Measurements from ENCODE around the gene CD300A. TPM values are rescaled to one million over a fixed set of nuclear protein-coding genes. Genes with fewer than 3 reads are reported as not detected.

Gene CD300A
- total and polyA plus RNA-seq, 4 experiments from 2014 or later: 27.6 to 51.4 (median 33.7) TPM

GRCh38 chr17:74460241-74460640 lies 6.2 kb upstream of the CD300A start:
- ChIA-PET POLR2A (ENCODE audit: partially characterized antibody) (interaction anchor here (1.9 kb wide), 1 partner anchor 13 kb away, joined by 6 read pairs; no protein-coding TSS in a partner anchor), CTCF (ENCODE audit: partially characterized antibody) (interaction anchor here (1.4 to 8.1 kb wide), 2 partner anchors 34 to 91 kb away, joined by 3 to 82 read pairs; partner anchors contain the start of gene GPR142)
- Histone ChIP-seq H3K9me3 (ENCODE audit: control insufficient read depth in 1 of 2, low read length in 2 of 2) (no peaks in the 10 kb centered on the region), H3K27me3 (ENCODE audit: insufficient read depth, low read length) (no peaks in the 10 kb centered on the region), H3K4me3 (ENCODE audit: low read length in 2 of 2) (no peak overlapping the region), H3K4me1 (ENCODE audit: insufficient read depth, low read length) (peaks cover 61% of the 10 kb centered on the region), H3K27ac (ENCODE audit: low read depth, low read length) (no peak overlapping the region), H3K36me3 (ENCODE audit: insufficient read depth, low read length) (no peaks in the 10 kb centered on the region)
- intact Hi-C loops (cut with micrococcal nuclease): no loop called here
- Mint-ChIP-seq H3K4me1 (peaks cover 31 to 38% (median 34%) of the 10 kb centered on the region in 4 donors), H3K9me3 (peaks cover 0 to 4% (median 0%) of the 10 kb centered on the region in 8 donors), H3K27me3 (no peaks in the 10 kb centered on the region), H3K36me3 (no peaks in the 10 kb centered on the region), H3K4me3 (no peak overlapping the region), H3K27ac (peak overlapping the region in 3 of 7 donors; percentile 42 to 86 (median 62))
- DNase-seq: no peak

- peaks cover 69% of the 10 kb centered on the region for H3K4me1 ChIP-seq (ENCODE audit: insufficient read depth, low read length)
- intact Hi-C loops (cut with micrococcal nuclease): no loop called here
- POLR2A ChIA-PET (ENCODE audit: partially characterized antibody): interaction anchor here (1.9 kb wide), 1 partner anchor 12 kb away, joined by 6 read pairs; no protein-coding TSS in a partner anchor
- H3K27me3 Mint-ChIP-seq: no peaks in the 10 kb centered on the region
- peak overlapping the region in 2 of 8 donors; percentile 48 to 58 for H3K4me3 Mint-ChIP-seq
- CTCF ChIA-PET (ENCODE audit: partially characterized antibody): interaction anchor here (1.2 to 8.1 kb wide), 3 partner anchors 31 to 92 kb away, joined by 3 to 82 read pairs (median 3); partner anchors contain the start of gene GPR142
- DNase-seq: no peak
- peaks cover 30 to 33% (median 32%) of the 10 kb centered on the region in 4 donors for H3K4me1 Mint-ChIP-seq
- peaks cover 0 to 4% (median 0%) of the 10 kb centered on the region in 8 donors for H3K9me3 Mint-ChIP-seq
- no peaks in the 10 kb centered on the region for H3K9me3 ChIP-seq (ENCODE audit: control insufficient read depth in 1 of 2, low read length in 2 of 2)
- no peaks in the 10 kb centered on the region for H3K27me3 ChIP-seq (ENCODE audit: insufficient read depth, low read length)
- no peaks in the 10 kb centered on the region for H3K36me3 ChIP-seq (ENCODE audit: insufficient read depth, low read length)
- peak overlapping the region in 6 of 7 donors; percentile 24 to 78 (median 66) for H3K27ac Mint-ChIP-seq
- H3K4me3 ChIP-seq (ENCODE audit: low read length in 2 of 2): no peak overlapping the region
- H3K27ac ChIP-seq (ENCODE audit: low read depth, low read length): no peak overlapping the region
- no peaks in the 10 kb centered on the region for H3K36me3 Mint-ChIP-seq
Observed at GRCh38 chr17:74460996-74461395, 5.4 kb upstream of the CD300A start.

- Mint-ChIP-seq H3K27ac (peak overlapping the region in 6 of 7 donors; percentile 24 to 78 (median 66)), H3K4me3 (peak overlapping the region in 4 of 8 donors; percentile 3 to 58 (median 30)), H3K4me1 (peaks cover 27 to 31% (median 31%) of the 10 kb centered on the region in 4 donors)
Observed at GRCh38 chr17:74461611-74462010, 4.8 kb upstream of the CD300A start.

GRCh38 chr17:74464730-74465377 lies 1.6 kb upstream of the CD300A start:
- H3K27me3 ChIP-seq (ENCODE audit: insufficient read depth, low read length): no peaks in the 10 kb centered on the region
- intact Hi-C loops (cut with micrococcal nuclease): no loop called here
- H3K36me3 ChIP-seq (ENCODE audit: insufficient read depth, low read length): no peaks in the 10 kb centered on the region
- Mint-ChIP-seq H3K27me3 (no peaks in the 10 kb centered on the region), H3K4me1 (peaks cover 21 to 34% (median 29%) of the 10 kb centered on the region in 4 donors), H3K9me3 (peaks cover 0 to 4% (median 0%) of the 10 kb centered on the region in 8 donors), H3K4me3 (no peak overlapping the region), H3K27ac (no peak overlapping the region), H3K36me3 (peaks cover 2 to 10% of the 10 kb centered on the region in 2 donors)
- H3K9me3 ChIP-seq (ENCODE audit: control insufficient read depth in 1 of 2, low read length in 2 of 2): no peaks in the 10 kb centered on the region
- H3K27ac ChIP-seq (ENCODE audit: low read depth, low read length): peak overlapping the region; percentile 51
- peaks cover 83% of the 10 kb centered on the region for H3K4me1 ChIP-seq (ENCODE audit: insufficient read depth, low read length)
- POLR2A ChIA-PET (ENCODE audit: partially characterized antibody): interaction anchor here (0.7 kb wide), 1 partner anchor 253 kb away, joined by 3 read pairs; no protein-coding TSS in a partner anchor
- CTCF ChIA-PET (ENCODE audit: partially characterized antibody): no interaction called here
- peak overlapping the region in 1 of 2 donors; percentile 27 for H3K4me3 ChIP-seq (ENCODE audit: low read length in 2 of 2)
- no peak for DNase-seq

More at GRCh38 chr17:74461611-74462010, 4.8 kb upstream of the CD300A start:
- Histone ChIP-seq H3K36me3 (ENCODE audit: insufficient read depth, low read length) (no peaks in the 10 kb centered on the region), H3K27me3 (ENCODE audit: insufficient read depth, low read length) (no peaks in the 10 kb centered on the region), H3K9me3 (ENCODE audit: control insufficient read depth in 1 of 2, low read length in 2 of 2) (no peaks in the 10 kb centered on the region), H3K4me1 (ENCODE audit: insufficient read depth, low read length) (peaks cover 75% of the 10 kb centered on the region), H3K4me3 (ENCODE audit: low read length in 2 of 2) (no peak overlapping the region), H3K27ac (ENCODE audit: low read depth, low read length) (no peak overlapping the region)
- peaks cover 0 to 4% (median 0%) of the 10 kb centered on the region in 8 donors for H3K9me3 Mint-ChIP-seq
- POLR2A ChIA-PET (ENCODE audit: partially characterized antibody): interaction anchor here (1.9 kb wide), 1 partner anchor 12 kb away, joined by 6 read pairs; no protein-coding TSS in a partner anchor
- DNase-seq: no peak
- intact Hi-C loops (cut with micrococcal nuclease): no loop called here
- no peaks in the 10 kb centered on the region for H3K27me3 Mint-ChIP-seq
- H3K36me3 Mint-ChIP-seq: no peaks in the 10 kb centered on the region
- CTCF ChIA-PET (ENCODE audit: partially characterized antibody): interaction anchor here (1.2 to 8.1 kb wide), 3 partner anchors 30 to 93 kb away, joined by 3 to 82 read pairs (median 3); partner anchors contain the start of gene GPR142

GRCh38 chr17:74465378-74466110 lies 890 bp upstream of the CD300A start:
- H3K9me3 ChIP-seq (ENCODE audit: control insufficient read depth in 1 of 2, low read length in 2 of 2): no peaks in the 10 kb centered on the region
- H3K36me3 ChIP-seq (ENCODE audit: insufficient read depth, low read length): no peaks in the 10 kb centered on the region
- H3K27ac Mint-ChIP-seq: no peak overlapping the region
- H3K27ac ChIP-seq (ENCODE audit: low read depth, low read length): peak overlapping the region; percentile 51
- intact Hi-C loops (cut with micrococcal nuclease): no loop called here
- peaks cover 84% of the 10 kb centered on the region for H3K4me1 ChIP-seq (ENCODE audit: insufficient read depth, low read length)
- peak overlapping the region; percentile 22 to 59 for H3K4me3 ChIP-seq (ENCODE audit: low read length in 2 of 2)
- peaks cover 0 to 4% (median 0%) of the 10 kb centered on the region in 8 donors for H3K9me3 Mint-ChIP-seq
- H3K27me3 ChIP-seq (ENCODE audit: insufficient read depth, low read length): no peaks in the 10 kb centered on the region
- POLR2A ChIA-PET (ENCODE audit: partially characterized antibody): interaction anchor here (1.3 to 3.2 kb wide), 3 partner anchors 11 to 23 kb away, joined by 4 to 33 read pairs (median 18); no protein-coding TSS in a partner anchor
- no peak for DNase-seq
- H3K4me1 Mint-ChIP-seq: peaks cover 22 to 38% (median 30%) of the 10 kb centered on the region in 4 donors
- H3K36me3 Mint-ChIP-seq: peaks cover 8 to 16% of the 10 kb centered on the region in 2 donors
- CTCF ChIA-PET (ENCODE audit: partially characterized antibody): interaction anchor here (6.4 kb wide), 1 partner anchor 9 kb away, joined by 68 read pairs; no protein-coding TSS in a partner anchor
- H3K4me3 Mint-ChIP-seq: no peak overlapping the region
- H3K27me3 Mint-ChIP-seq: no peaks in the 10 kb centered on the region

GRCh38 chr17:74466828-74467184 lies 372 bp downstream of the CD300A start:
- Histone ChIP-seq H3K27ac (ENCODE audit: low read depth, low read length) (peak overlapping the region; percentile 51), H3K4me1 (ENCODE audit: insufficient read depth, low read length) (peaks cover 81% of the 10 kb centered on the region), H3K36me3 (ENCODE audit: insufficient read depth, low read length) (no peaks in the 10 kb centered on the region), H3K27me3 (ENCODE audit: insufficient read depth, low read length) (no peaks in the 10 kb centered on the region), H3K9me3 (ENCODE audit: control insufficient read depth in 1 of 2, low read length in 2 of 2) (no peaks in the 10 kb centered on the region), H3K4me3 (ENCODE audit: low read length in 2 of 2) (peak overlapping the region; percentile 59 to 61)
- peaks cover 32 to 40% (median 36%) of the 10 kb centered on the region in 4 donors for H3K4me1 Mint-ChIP-seq
- H3K4me3 Mint-ChIP-seq: no peak overlapping the region
- peaks cover 12 to 25% of the 10 kb centered on the region in 2 donors for H3K36me3 Mint-ChIP-seq
- peaks cover 0 to 4% (median 0%) of the 10 kb centered on the region in 8 donors for H3K9me3 Mint-ChIP-seq
- CTCF ChIA-PET (ENCODE audit: partially characterized antibody): interaction anchor here (6.4 kb wide), 1 partner anchor 10 kb away, joined by 68 read pairs; no protein-coding TSS in a partner anchor
- peak overlapping the region in 2 of 7 donors; percentile 78 to 90 for H3K27ac Mint-ChIP-seq
- DNase-seq: peak in 4 of 5 donors; percentile 24 to 54 (median 30)
- POLR2A ChIA-PET (ENCODE audit: partially characterized antibody): interaction anchor here (1.0 to 3.2 kb wide), 5 partner anchors 10 to 276 kb away, joined by 3 to 33 read pairs (median 4); no protein-coding TSS in a partner anchor
- no peaks in the 10 kb centered on the region for H3K27me3 Mint-ChIP-seq
- intact Hi-C loops (cut with micrococcal nuclease): no loop called here
